Astrocyte (in vitro differentiated cells and primary cell): ENCODE measurements around the gene GCLM. TPM values are rescaled to one million over a fixed set of nuclear protein-coding genes. Genes with fewer than 3 reads are reported as not detected.

Experiments used
- DNase-seq: peaks from one replicate; pipeline ENCODE4 v3.0.0-alpha.2; 2010; ENCODE audit warnings: low read depth
- FAIRE-seq: peaks from 2 replicates; lab custom pipeline; 2011; peaks lifted over from hg19 to GRCh38; lab: Jason Lieb, UNC
- H2AFZ ChIP-seq: 2 replicates; pipeline ENCODE4 v1.6.0; 2012; ENCODE audit warnings: low read depth, low read length, inconsistent platforms
- H3K27ac ChIP-seq: 2 replicates; pipeline ENCODE4 v1.5.1; 2011; ENCODE audit warnings: low read depth, low read length, inconsistent platforms
- H3K27me3 ChIP-seq: 2 replicates; pipeline ENCODE4 v1.6.0; 2011; ENCODE audit warnings: low read length, inconsistent platforms; ENCODE audit not compliant: insufficient read depth
- H3K36me3 ChIP-seq: 2 replicates; pipeline ENCODE4 v1.5.1; 2011; ENCODE audit warnings: low read length, inconsistent platforms; ENCODE audit not compliant: insufficient read depth
- H3K4me1 ChIP-seq: 2 replicates; pipeline ENCODE4 v1.5.1; 2011; ENCODE audit warnings: low read length, inconsistent platforms; ENCODE audit not compliant: insufficient read depth
- H3K4me2 ChIP-seq: 2 replicates; pipeline ENCODE4 v1.6.0; 2012; ENCODE audit warnings: low read length, inconsistent platforms
- H3K4me3 ChIP-seq: 2 replicates; pipeline ENCODE4 v1.5.1; 2011; ENCODE audit warnings: low read depth, mild to moderate bottlenecking, low read length, inconsistent platforms; ENCODE audit not compliant: insufficient read depth
- H3K79me2 ChIP-seq: 2 replicates; pipeline ENCODE4 v1.6.0; 2012; ENCODE audit warnings: mild to moderate bottlenecking, low read length, inconsistent platforms; ENCODE audit not compliant: insufficient read depth
- H3K9ac ChIP-seq: 2 replicates; pipeline ENCODE4 v1.6.0; 2012; ENCODE audit warnings: mild to moderate bottlenecking, low read length, inconsistent platforms
- H3K9me3 ChIP-seq: 2 replicates; pipeline ENCODE4 v1.5.1; 2012; ENCODE audit warnings: low read depth, mild to moderate bottlenecking, low read length, inconsistent platforms; ENCODE audit not compliant: insufficient read depth
- H4K20me1 ChIP-seq: 2 replicates; pipeline ENCODE4 v1.6.0; 2012; ENCODE audit warnings: low read length, inconsistent platforms; ENCODE audit not compliant: insufficient read depth
- H3K27ac Mint-ChIP-seq: one replicate; pipeline ENCODE4 v1.8.0; 2021; ENCODE audit warnings: mild to moderate bottlenecking, mixed read lengths; ENCODE audit not compliant: unreplicated experiment
- H3K27me3 Mint-ChIP-seq: one replicate; pipeline ENCODE4 v1.8.0; 2021; ENCODE audit warnings: low read depth, mixed read lengths; ENCODE audit not compliant: unreplicated experiment
- H3K36me3 Mint-ChIP-seq: one replicate; pipeline ENCODE4 v1.8.0; 2021; ENCODE audit warnings: low read depth, mixed read lengths; ENCODE audit not compliant: unreplicated experiment
- H3K4me1 Mint-ChIP-seq: one replicate; pipeline ENCODE4 v1.8.0; 2021; ENCODE audit warnings: low read depth, mixed read lengths; ENCODE audit not compliant: unreplicated experiment
- H3K4me3 Mint-ChIP-seq: one replicate; pipeline ENCODE4 v1.8.0; 2021; ENCODE audit warnings: mild to moderate bottlenecking, moderate library complexity, mixed read lengths; ENCODE audit not compliant: unreplicated experiment
- H3K9me3 Mint-ChIP-seq: one replicate; pipeline ENCODE4 v1.8.0; 2021; ENCODE audit warnings: mild to moderate bottlenecking, mixed read lengths; ENCODE audit not compliant: unreplicated experiment
- EZH2 ChIP-seq: IDR thresholded peaks from 2 replicates; pipeline ENCODE4 v1.6.1; 2012; ENCODE audit warnings: mild to moderate bottlenecking, low read length, inconsistent platforms; ENCODE audit not compliant: insufficient read depth
- total RNA-seq: library from RNA; stranded (reverse); gene quantifications from 2 replicates; pipeline ENCODE4 v1.2.1, GENCODE V29; 2021
- TF ChIP-seq, protein P1 (sequence below): IDR thresholded peaks from 2 replicates; pipeline ENCODE4 v1.5.1; 2011; ENCODE audit warnings: low read depth, mild to moderate bottlenecking, inconsistent platforms, low read length, moderate library complexity; ENCODE audit not compliant: insufficient read depth

The GCLM gene
- total RNA-seq, 1 donor from 2014 or later = 27.5 TPM

- H3K27me3 ChIP-seq = no peaks in the 10 kb centered on the region
- H3K4me3 Mint-ChIP-seq = peak overlapping the region; percentile 90
- H3K27ac ChIP-seq = peak overlapping the region; percentile 99
- TF ChIP-seq EZH2 = no peak
- TF ChIP-seq, protein P1, sequence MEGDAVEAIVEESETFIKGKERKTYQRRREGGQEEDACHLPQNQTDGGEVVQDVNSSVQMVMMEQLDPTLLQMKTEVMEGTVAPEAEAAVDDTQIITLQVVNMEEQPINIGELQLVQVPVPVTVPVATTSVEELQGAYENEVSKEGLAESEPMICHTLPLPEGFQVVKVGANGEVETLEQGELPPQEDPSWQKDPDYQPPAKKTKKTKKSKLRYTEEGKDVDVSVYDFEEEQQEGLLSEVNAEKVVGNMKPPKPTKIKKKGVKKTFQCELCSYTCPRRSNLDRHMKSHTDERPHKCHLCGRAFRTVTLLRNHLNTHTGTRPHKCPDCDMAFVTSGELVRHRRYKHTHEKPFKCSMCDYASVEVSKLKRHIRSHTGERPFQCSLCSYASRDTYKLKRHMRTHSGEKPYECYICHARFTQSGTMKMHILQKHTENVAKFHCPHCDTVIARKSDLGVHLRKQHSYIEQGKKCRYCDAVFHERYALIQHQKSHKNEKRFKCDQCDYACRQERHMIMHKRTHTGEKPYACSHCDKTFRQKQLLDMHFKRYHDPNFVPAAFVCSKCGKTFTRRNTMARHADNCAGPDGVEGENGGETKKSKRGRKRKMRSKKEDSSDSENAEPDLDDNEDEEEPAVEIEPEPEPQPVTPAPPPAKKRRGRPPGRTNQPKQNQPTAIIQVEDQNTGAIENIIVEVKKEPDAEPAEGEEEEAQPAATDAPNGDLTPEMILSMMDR = no peak
- H3K9me3 ChIP-seq = no peaks in the 10 kb centered on the region
- H2AFZ ChIP-seq = peak overlapping the region; percentile 95
- DNase-seq = peak; percentile 67
- H3K4me1 ChIP-seq = peaks cover 25% of the 10 kb centered on the region
- FAIRE-seq = no peak
- no peaks in the 10 kb centered on the region for H4K20me1 ChIP-seq
- H3K4me1 Mint-ChIP-seq = peaks cover 16% of the 10 kb centered on the region
- H3K36me3 ChIP-seq = no peaks in the 10 kb centered on the region
- H3K4me3 ChIP-seq = peak overlapping the region; percentile 71
- peak overlapping the region; percentile 93 for H3K4me2 ChIP-seq
- peak overlapping the region; percentile 92 for H3K27ac Mint-ChIP-seq
- no peaks in the 10 kb centered on the region for H3K79me2 ChIP-seq
- no peaks in the 10 kb centered on the region for H3K36me3 Mint-ChIP-seq
- H3K9me3 Mint-ChIP-seq = no peaks in the 10 kb centered on the region
- H3K9ac ChIP-seq = peak overlapping the region; percentile 93
- H3K27me3 Mint-ChIP-seq = no peaks in the 10 kb centered on the region
Measured at GRCh38 chr1:93846992-93847810, 62.0 kb downstream of the GCLM start.

DNA sequence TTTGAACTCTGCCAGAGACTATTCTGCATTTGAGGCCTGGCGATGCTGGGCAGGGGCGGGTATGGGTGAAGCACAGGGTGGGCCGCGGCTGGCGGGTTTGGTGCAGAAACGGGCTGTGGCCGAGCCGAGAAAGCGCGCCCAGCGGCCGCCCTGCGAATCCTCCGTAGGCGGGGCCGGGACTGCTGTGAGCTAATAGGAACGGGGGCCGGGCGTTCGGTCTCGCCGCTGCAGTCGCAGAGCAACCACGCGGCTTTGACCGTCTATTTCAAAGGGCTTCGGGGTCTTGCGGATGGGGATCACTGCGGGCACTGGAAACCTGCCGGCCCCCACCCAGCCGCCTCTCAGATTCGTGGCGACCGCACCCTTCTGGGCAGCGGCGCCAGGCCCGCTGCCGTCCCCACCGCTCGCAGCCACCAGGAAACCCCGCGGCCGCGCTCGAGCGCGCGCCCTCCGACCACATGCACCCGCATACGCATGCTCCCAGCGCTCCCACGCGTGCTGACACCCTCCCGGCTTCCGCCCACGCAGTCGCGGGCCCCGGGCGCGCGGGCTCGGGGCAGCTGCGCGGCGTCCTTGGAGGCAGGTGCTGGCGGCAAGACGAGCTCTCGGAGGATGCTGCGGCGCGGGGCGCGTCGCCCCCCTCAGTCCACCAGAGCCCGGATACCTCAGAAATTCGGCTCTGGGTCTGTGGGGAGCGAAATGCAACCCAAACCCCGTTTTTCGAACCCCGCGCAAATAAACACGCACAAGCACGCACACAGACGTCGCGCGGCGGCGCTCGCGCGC lies 62.8 kb downstream of the GCLM start:
- peak overlapping the region; percentile 99 for H3K27ac ChIP-seq

More for the DNA sequence above, 62.8 kb downstream of the GCLM start:
- TF ChIP-seq, protein P1 = no peak
- no peak for TF ChIP-seq EZH2
- no peaks in the 10 kb centered on the region for H4K20me1 ChIP-seq
- H3K9ac ChIP-seq = peak overlapping the region; percentile 93
- peak overlapping the region; percentile 95 for H2AFZ ChIP-seq
- FAIRE-seq (no peak), DNase-seq (peak; percentile 65)
- Mint-ChIP-seq H3K27ac (peak overlapping the region; percentile 100), H3K4me1 (peaks cover 21% of the 10 kb centered on the region), H3K9me3 (peaks cover 4% of the 10 kb centered on the region), H3K36me3 (peaks cover 2% of the 10 kb centered on the region), H3K27me3 (no peaks in the 10 kb centered on the region), H3K4me3 (peak overlapping the region; percentile 83)
- H3K27me3 ChIP-seq = no peaks in the 10 kb centered on the region
- peak overlapping the region; percentile 71 for H3K4me3 ChIP-seq
- H3K9me3 ChIP-seq = no peaks in the 10 kb centered on the region
- H3K79me2 ChIP-seq = no peaks in the 10 kb centered on the region
- H3K36me3 ChIP-seq = no peaks in the 10 kb centered on the region
- peak overlapping the region; percentile 93 for H3K4me2 ChIP-seq
- peaks cover 25% of the 10 kb centered on the region for H3K4me1 ChIP-seq
